ENCODE measurements around the gene FOXRED1. TPM values are rescaled to one million over a fixed set of nuclear protein-coding genes. Genes with fewer than 3 reads are reported as not detected.

The FOXRED1 gene
- total and polyA plus RNA-seq, 10 of the 15 experiments (the other 5 are each of a cell fraction or from before 2014, with no cell fraction given) = 9.9 to 67.7 (median 38.0) TPM

GRCh38 chr11:126281245-126281644 lies 12.3 kb downstream of the FOXRED1 start (continued):
- TF ChIP-seq YBX1 (IDR thresholded peaks at IDR 0.05) = no peak
- no peak for TF ChIP-seq JUNB (IDR thresholded peaks at IDR 0.05)

GRCh38 chr11:126281666-126282175 lies 12.8 kb downstream of the FOXRED1 start:
- CTCF ChIA-PET = interaction anchor here (0.7 to 1.8 kb wide), 3 partner anchors 29 to 202 kb away, joined by 3 to 5 read pairs (median 4); no protein-coding TSS in a partner anchor
- WGBS (ENCODE audit: insufficient coverage, insufficient replicate concordance, low lambda C conversion rate, missing lambda C conversion rate) = 89% methylated on average over 10 of the region's 10 CpGs
- H3K4me3 ChIP-seq = no peak overlapping the region
- no peak for TF ChIP-seq MTA3 (IDR thresholded peaks at IDR 0.05; ENCODE audit: borderline replicate concordance, low read length)
- no peak for TF ChIP-seq NFYB (IDR thresholded peaks at IDR 0.05; ENCODE audit: insufficient read depth, low read depth, low read length)
- TF ChIP-seq ETV6 (conservative IDR thresholded peaks at IDR 0.05 in 1 of 2, IDR thresholded peaks at IDR 0.05 in 1 of 2; ENCODE audit: borderline replicate concordance in 1 of 2, low read depth in 1 of 2) = no peak
- no peak for TF ChIP-seq SP1 (IDR thresholded peaks at IDR 0.05; ENCODE audit: low read depth, low read length)
- TF ChIP-seq YY1 (IDR thresholded peaks at IDR 0.05; ENCODE audit: low read depth, low read length) = no peak
- TF ChIP-seq CEBPB (IDR thresholded peaks at IDR 0.05; ENCODE audit: borderline replicate concordance in 1 of 2, low read depth in 2 of 2, low read length in 2 of 2) = no peak
- TF ChIP-seq YBX1 (IDR thresholded peaks at IDR 0.05) = no peak
- TF ChIP-seq PML (IDR thresholded peaks at IDR 0.05; ENCODE audit: low read length) = no peak
- no peak for TF ChIP-seq RAD51 (IDR thresholded peaks at IDR 0.05)
- no peak for TF ChIP-seq POLR2AphosphoS2 (IDR thresholded peaks at IDR 0.05; ENCODE audit: low read depth, low read length)
- no peak for TF ChIP-seq SMARCA5 (IDR thresholded peaks at IDR 0.05)
- no peak for TF ChIP-seq ATF2 (IDR thresholded peaks at IDR 0.05; ENCODE audit: low read length)
- no peak for TF ChIP-seq CREM (IDR thresholded peaks at IDR 0.05; ENCODE audit: low read depth)
- no peak for TF ChIP-seq KLF5 (IDR thresholded peaks at IDR 0.05; ENCODE audit: partially characterized antibody)
- no peak for TF ChIP-seq ZBTB40 (IDR thresholded peaks at IDR 0.05; ENCODE audit: borderline replicate concordance)
- no peak for TF ChIP-seq MXI1 (IDR thresholded peaks at IDR 0.05; ENCODE audit: low read depth, low read length)

More at GRCh38 chr11:126281666-126282175, 12.8 kb downstream of the FOXRED1 start:
- no TSS peak for BruUV-seq (replicated peaks)
- no peak overlapping the region for H3K9ac ChIP-seq (ENCODE audit: control insufficient read depth, insufficient read depth, low read length)
- H3K4me2 ChIP-seq (ENCODE audit: control insufficient read depth, insufficient read depth) = no peak overlapping the region
- SMC1A ChIA-PET (ENCODE audit: uncharacterized antibody, unreplicated experiment) = interaction anchor here (1.8 kb wide), 1 partner anchor 9 kb away, joined by 6 read pairs; no protein-coding TSS in a partner anchor
- H2AFZ ChIP-seq (ENCODE audit: control insufficient read depth, low read depth, low read length) = no peak overlapping the region
- no peak for DNase-seq (ENCODE audit: low read depth, low spot score)
- intact Hi-C loops (cut with micrococcal nuclease; ENCODE audit: unreplicated experiment) = no loop called here
- RAD21 ChIA-PET (ENCODE audit: unreplicated experiment) = no interaction called here
- in situ Hi-C loops (cut with MboI) = no loop called here
- POLR2A ChIA-PET = interaction anchor here (0.5 to 2.5 kb wide), 5 partner anchors 13 to 35 kb away, joined by 3 to 10 read pairs (median 3); partner anchors contain the start of genes DCPS, FOXRED1 and SRPRA
- peaks cover 22% of the 10 kb centered on the region for H3K4me1 ChIP-seq (ENCODE audit: control insufficient read depth, insufficient read depth, low read length)
- no peaks in the 10 kb centered on the region for H4K20me1 ChIP-seq (ENCODE audit: control insufficient read depth, insufficient read depth)
- H3K27ac ChIP-seq (ENCODE audit: control insufficient read depth, insufficient read depth) = no peak overlapping the region
- ATAC-seq = no peak
- H3K36me3 ChIP-seq (ENCODE audit: control insufficient read depth in 2 of 2, insufficient read depth in 2 of 2, low read length in 1 of 2) = peaks cover 3 to 9% of the 10 kb centered on the region in 2 experiments
- H3K9me3 ChIP-seq (replicated peaks; ENCODE audit: control insufficient read depth, insufficient read depth, low read length) = no peaks in the 10 kb centered on the region
- no peak for FAIRE-seq
- peaks cover 6% of the 10 kb centered on the region for H3K79me2 ChIP-seq (ENCODE audit: control insufficient read depth, insufficient read depth, low read length)
- no peaks in the 10 kb centered on the region for H3K27me3 ChIP-seq (replicated peaks in 1 of 2; ENCODE audit: control insufficient read depth in 2 of 2, insufficient read depth in 2 of 2, low read length in 1 of 2)

All from GM12878 (cell line).